SK-N-SH (cell line): ENCODE results near the gene ICAM5. TPM values are rescaled to one million over a fixed set of nuclear protein-coding genes. Genes with fewer than 3 reads are reported as not detected.

Experiments
- CTCF ChIA-PET: fragments of 300-600, 350-600 bp; formaldehyde crosslinking; extraction: SDS; loops from one replicate; lab custom pipeline; 2021; lab: Yijun Ruan, JAX
- POLR2A ChIA-PET: fragments of 350-600 bp; sonication (Branson Sonifier 250); formaldehyde crosslinking; extraction: SDS; loops from one replicate; lab custom pipeline; 2020; ENCODE audit warnings: antibody characterized with exemption, inconsistent platforms; lab: Yijun Ruan, JAX
- DNase-seq: peaks from one replicate; pipeline ENCODE4 v3.0.0; 2012
- H2AFZ ChIP-seq: fragments of 200-600 bp; sonication (generic); 2 replicates; pipeline ENCODE4 v1.8.1; 2016; ENCODE audit warnings: antibody characterized with exemption, mild to moderate bottlenecking, low read depth
- H3F3A ChIP-seq: fragments of 200-600 bp; sonication (generic); replicated peaks from 2 replicates; pipeline ENCODE3; 2016; ENCODE audit warnings: antibody characterized with exemption, mild to moderate bottlenecking; ENCODE audit not compliant: insufficient read depth
- H3K27ac ChIP-seq, 2 experiments: fragments of 200-500 bp in 1 of 2; fragments of 200-600 bp in 1 of 2; sonication (Bioruptor generic) in 1 of 2; sonication (generic), shearing (Covaris generic) in 1 of 2; 2 replicates each; pipeline versions ENCODE4 v1.5.1 to v1.6.1; 2014 to 2016; ENCODE audit warnings: low read depth in 2 of 2, inconsistent platforms in 1 of 2, low read length in 1 of 2, mild to moderate bottlenecking in 1 of 2, mixed read lengths in 1 of 2
- H3K27me3 ChIP-seq: fragments of 200-600 bp; sonication (generic), shearing (Covaris generic); 2 replicates; pipeline ENCODE4 v1.6.1; 2016; ENCODE audit warnings: mixed run types; ENCODE audit not compliant: insufficient read depth
- H3K36me3 ChIP-seq, 2 experiments: fragments of 200-500 bp in 1 of 2; fragments of 200-600 bp in 1 of 2; sonication (Bioruptor generic) in 1 of 2; sonication (generic) in 1 of 2; replicated peaks in 1 of 2; 2 replicates each; pipeline versions ENCODE3 to v1.5.1; 2014 to 2016; ENCODE audit warnings: low read length in 1 of 2, mild to moderate bottlenecking in 1 of 2; ENCODE audit not compliant: insufficient read depth in 2 of 2, control insufficient read depth in 1 of 2
- H3K4me1 ChIP-seq, 2 experiments: fragments of 200-500 bp in 1 of 2; fragments of 200-600 bp in 1 of 2; sonication (Bioruptor generic) in 1 of 2; sonication (generic), shearing (Covaris generic) in 1 of 2; 2 replicates each; pipeline versions ENCODE4 v1.5.1 to v1.6.1; 2014 to 2016; ENCODE audit warnings: low read depth in 1 of 2, low read length in 1 of 2, mixed run types in 1 of 2; ENCODE audit not compliant: insufficient read depth in 2 of 2, control insufficient read depth in 1 of 2
- H3K4me2 ChIP-seq: fragments of 200-600 bp; sonication (generic), shearing (Covaris generic); 2 replicates; pipeline ENCODE4 v1.6.1; 2017; ENCODE audit warnings: mixed run types
- H3K4me3 ChIP-seq, 2 experiments: fragments of 200-500 bp in 1 of 2; fragments of 200-600 bp in 1 of 2; sonication (Bioruptor generic) in 1 of 2; sonication (generic), shearing (Covaris generic) in 1 of 2; 2 replicates each; pipeline versions ENCODE4 v1.5.1 to v1.8.1; 2014 to 2016; ENCODE audit warnings: low read depth in 2 of 2, inconsistent platforms in 1 of 2, low read length in 1 of 2, mild to moderate bottlenecking in 1 of 2, mixed read lengths in 1 of 2, moderate library complexity in 1 of 2
- H3K79me2 ChIP-seq: fragments of 200-600 bp; sonication (generic); 2 replicates; pipeline ENCODE4 v1.8.1; 2017; ENCODE audit warnings: mild to moderate bottlenecking; ENCODE audit not compliant: insufficient read depth
- H3K9ac ChIP-seq: fragments of 200-600 bp; sonication (generic); 2 replicates; pipeline ENCODE4 v1.6.1; 2017; ENCODE audit warnings: mixed run types
- H3K9me2 ChIP-seq: fragments of 200-600 bp; sonication (generic); 2 replicates; pipeline ENCODE4 v1.6.1; 2017; ENCODE audit warnings: mixed run types
- H3K9me3 ChIP-seq: fragments of 200-600 bp; sonication (generic); 2 replicates; pipeline ENCODE4 v1.6.1; 2017; ENCODE audit warnings: mixed run types, mild to moderate bottlenecking, moderate library complexity
- H4K20me1 ChIP-seq: fragments of 200-600 bp; sonication (generic); 2 replicates; pipeline ENCODE4 v1.6.1; 2017; ENCODE audit warnings: mild to moderate bottlenecking, mixed run types; ENCODE audit not compliant: insufficient read depth
- ELF1 ChIP-seq: IDR thresholded peaks from 2 replicates; pipeline ENCODE4 v1.4.0; 2012
- EZH2phosphoT487 ChIP-seq: fragments of 200-600 bp; sonication (generic); IDR thresholded peaks from 2 replicates; pipeline ENCODE4 v1.6.1; 2017; ENCODE audit warnings: low read depth, mixed run types, mild to moderate bottlenecking, antibody characterized with exemption, moderate library complexity, borderline replicate concordance
- FOSL2 ChIP-seq: IDR thresholded peaks from 2 replicates; pipeline ENCODE4 v1.4.0; 2012; ENCODE audit warnings: low read depth, mild to moderate bottlenecking, moderate library complexity, borderline replicate concordance
- JUND ChIP-seq: IDR thresholded peaks from 2 replicates; pipeline ENCODE4 v1.4.0; 2012
- MXI1 ChIP-seq: IDR thresholded peaks from 2 replicates; pipeline ENCODE4 v1.6.1; 2012; ENCODE audit warnings: mild to moderate bottlenecking, low read depth, low read length, improper control_type of control experiment
- RCOR1 ChIP-seq: fragments of 150-350 bp; IDR thresholded peaks from 2 replicates; pipeline ENCODE4 v1.6.1; 2017; ENCODE audit warnings: antibody characterized with exemption, low read length
- RFX5 ChIP-seq: IDR thresholded peaks from 2 replicates; pipeline ENCODE4 v1.6.1; 2012; ENCODE audit warnings: mild to moderate bottlenecking, improper control_type of control experiment, low read length
- SIN3A ChIP-seq: IDR thresholded peaks from 2 replicates; pipeline ENCODE4 v1.6.1; 2012; ENCODE audit warnings: low read depth, mild to moderate bottlenecking, low read length, moderate library complexity, borderline replicate concordance
- SMC3 ChIP-seq: IDR thresholded peaks from 2 replicates; pipeline ENCODE4 v1.6.1; 2012; ENCODE audit warnings: low read depth, low read length, improper control_type of control experiment
- YY1 ChIP-seq: IDR thresholded peaks from 2 replicates; pipeline ENCODE4 v1.4.0; 2012; ENCODE audit warnings: low read depth, mild to moderate bottlenecking
- ZBTB33 ChIP-seq: IDR thresholded peaks from 2 replicates; pipeline ENCODE4 v1.4.0; 2012; ENCODE audit warnings: low read depth, borderline replicate concordance
- WGBS: methylation state at CpG from one replicate; pipeline ENCODE4 v1.1.6; 2017; ENCODE audit warnings: low lambda C conversion rate; 5-methylcytosine and 5-hydroxymethylcytosine counted together
- polyA plus RNA-seq, 3 experiments: library from polyadenylated mRNA; depleted of rRNA; stranded (reverse); fragments of >200 nt; gene quantifications; 2 replicates each; pipeline ENCODE4 v1.2.3, GENCODE V29; 2012
- TF ChIP-seq, protein P1 (sequence below): fragments of 150-350 bp; IDR thresholded peaks from 2 replicates; pipeline ENCODE4 v1.6.1; 2016; ENCODE audit warnings: mild to moderate bottlenecking, low read depth, low read length
- TF ChIP-seq, protein P2 (sequence below): fragments of 150-350 bp; IDR thresholded peaks from 2 replicates; pipeline ENCODE4 v1.6.1; 2017; ENCODE audit warnings: antibody characterized with exemption, low read length, low read depth, borderline replicate concordance

Gene ICAM5
- polyA plus RNA-seq, 1 of the 3 experiments (the other 2 are of a cell fraction) = 5.2 TPM

- no peak for TF ChIP-seq EZH2phosphoT487
- no peak for TF ChIP-seq ELF1
- no peak for TF ChIP-seq RFX5
- TF ChIP-seq RCOR1 = no peak
- no peak for TF ChIP-seq ZBTB33
- TF ChIP-seq, protein P1, sequence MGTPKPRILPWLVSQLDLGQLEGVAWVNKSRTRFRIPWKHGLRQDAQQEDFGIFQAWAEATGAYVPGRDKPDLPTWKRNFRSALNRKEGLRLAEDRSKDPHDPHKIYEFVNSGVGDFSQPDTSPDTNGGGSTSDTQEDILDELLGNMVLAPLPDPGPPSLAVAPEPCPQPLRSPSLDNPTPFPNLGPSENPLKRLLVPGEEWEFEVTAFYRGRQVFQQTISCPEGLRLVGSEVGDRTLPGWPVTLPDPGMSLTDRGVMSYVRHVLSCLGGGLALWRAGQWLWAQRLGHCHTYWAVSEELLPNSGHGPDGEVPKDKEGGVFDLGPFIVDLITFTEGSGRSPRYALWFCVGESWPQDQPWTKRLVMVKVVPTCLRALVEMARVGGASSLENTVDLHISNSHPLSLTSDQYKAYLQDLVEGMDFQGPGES = no peak
- TF ChIP-seq, protein P2, sequence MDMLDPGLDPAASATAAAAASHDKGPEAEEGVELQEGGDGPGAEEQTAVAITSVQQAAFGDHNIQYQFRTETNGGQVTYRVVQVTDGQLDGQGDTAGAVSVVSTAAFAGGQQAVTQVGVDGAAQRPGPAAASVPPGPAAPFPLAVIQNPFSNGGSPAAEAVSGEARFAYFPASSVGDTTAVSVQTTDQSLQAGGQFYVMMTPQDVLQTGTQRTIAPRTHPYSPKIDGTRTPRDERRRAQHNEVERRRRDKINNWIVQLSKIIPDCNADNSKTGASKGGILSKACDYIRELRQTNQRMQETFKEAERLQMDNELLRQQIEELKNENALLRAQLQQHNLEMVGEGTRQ = no peak
- no peak for TF ChIP-seq SMC3
- no peak for TF ChIP-seq FOSL2
- no peak for TF ChIP-seq SIN3A
- TF ChIP-seq MXI1 = no peak
- TF ChIP-seq YY1 = no peak
- no peak for TF ChIP-seq JUND
- no peaks in the 10 kb centered on the region for H3K27me3 ChIP-seq
- H3F3A ChIP-seq = peaks cover 4% of the 10 kb centered on the region
- H3K9me2 ChIP-seq = no peaks in the 10 kb centered on the region
- WGBS = 65% methylated on average over 11 of the region's 14 CpGs
- no peaks in the 10 kb centered on the region for H3K36me3 ChIP-seq
- no peak overlapping the region for H2AFZ ChIP-seq
- H3K9me3 ChIP-seq = no peaks in the 10 kb centered on the region
- no peaks in the 10 kb centered on the region for H3K79me2 ChIP-seq
- ChIA-PET POLR2A (no interaction called here), CTCF (interaction anchor here (0.6 to 1.5 kb wide), 5 partner anchors 10 to 315 kb away, joined by 3 read pairs; partner anchors contain the start of gene ICAM5)
- no peak for DNase-seq
- H4K20me1 ChIP-seq = no peaks in the 10 kb centered on the region
- no peak overlapping the region for H3K9ac ChIP-seq
- H3K4me3 ChIP-seq = no peak overlapping the region
- H3K27ac ChIP-seq = no peak overlapping the region
- no peak overlapping the region for H3K4me2 ChIP-seq
- H3K4me1 ChIP-seq = no peaks in the 10 kb centered on the region; a peak in 1 of 4 replicates
These were observed 10.1 kb downstream of the ICAM5 start for GRCh38 chr19:10299545-10300458.
